T-helper 2 cell (primary cell): ENCODE measurements around the gene FAM162A.
A peak's percentile ranks its signal among the peaks of the same experiment; 100 is the strongest.

Experiments
- DNase-seq, 5 experiments: peaks; one replicate each; pipeline versions ENCODE4 v3.0.0 to v3.0.0-alpha.2; 2012 to 2022

FAM162A gene

GRCh38 chr3:122389197-122389596, 5.2 kb downstream of the FAM162A start:
- no peak for DNase-seq

DNA sequence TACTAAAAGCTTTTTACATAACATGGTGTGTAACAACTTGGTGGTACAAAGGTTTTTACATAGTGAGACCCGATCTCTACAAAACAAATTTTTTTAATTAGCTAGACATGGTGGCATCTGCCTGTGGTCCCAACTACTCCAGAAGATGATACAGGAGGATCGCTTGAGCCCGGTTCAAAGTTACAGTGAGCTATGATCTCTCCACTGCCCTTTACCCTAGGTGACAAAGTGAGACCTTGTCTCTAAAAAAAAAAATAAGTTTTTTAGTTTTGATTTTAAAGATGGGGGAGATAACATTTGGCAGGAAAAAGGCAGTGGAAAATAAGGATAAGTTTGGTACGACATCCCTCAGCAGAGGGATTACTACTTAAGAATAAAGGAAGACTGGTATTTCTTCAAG, 5.9 kb downstream of the FAM162A start:
- DNase-seq, result no peak

DNA sequence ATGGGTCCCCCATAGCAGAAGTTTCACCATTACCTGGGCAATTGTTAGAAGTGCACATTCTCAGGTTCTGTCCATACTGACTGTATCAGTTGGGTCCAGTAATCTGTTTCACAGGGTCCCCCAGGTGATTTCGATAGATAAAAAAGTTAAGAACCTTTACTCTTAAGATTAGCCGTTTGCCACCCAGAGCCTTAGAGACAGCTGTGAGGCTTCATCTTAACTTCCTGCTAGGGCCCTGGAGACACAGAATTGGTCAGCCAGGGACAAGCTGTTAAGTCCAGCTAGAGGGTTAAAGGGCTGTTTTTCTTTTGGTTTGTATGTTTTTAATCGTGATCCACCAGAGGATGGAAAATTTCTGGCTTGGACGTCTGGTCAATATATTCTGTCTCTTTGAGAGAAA, 6.7 kb downstream of the FAM162A start:
- no peak for DNase-seq

DNA sequence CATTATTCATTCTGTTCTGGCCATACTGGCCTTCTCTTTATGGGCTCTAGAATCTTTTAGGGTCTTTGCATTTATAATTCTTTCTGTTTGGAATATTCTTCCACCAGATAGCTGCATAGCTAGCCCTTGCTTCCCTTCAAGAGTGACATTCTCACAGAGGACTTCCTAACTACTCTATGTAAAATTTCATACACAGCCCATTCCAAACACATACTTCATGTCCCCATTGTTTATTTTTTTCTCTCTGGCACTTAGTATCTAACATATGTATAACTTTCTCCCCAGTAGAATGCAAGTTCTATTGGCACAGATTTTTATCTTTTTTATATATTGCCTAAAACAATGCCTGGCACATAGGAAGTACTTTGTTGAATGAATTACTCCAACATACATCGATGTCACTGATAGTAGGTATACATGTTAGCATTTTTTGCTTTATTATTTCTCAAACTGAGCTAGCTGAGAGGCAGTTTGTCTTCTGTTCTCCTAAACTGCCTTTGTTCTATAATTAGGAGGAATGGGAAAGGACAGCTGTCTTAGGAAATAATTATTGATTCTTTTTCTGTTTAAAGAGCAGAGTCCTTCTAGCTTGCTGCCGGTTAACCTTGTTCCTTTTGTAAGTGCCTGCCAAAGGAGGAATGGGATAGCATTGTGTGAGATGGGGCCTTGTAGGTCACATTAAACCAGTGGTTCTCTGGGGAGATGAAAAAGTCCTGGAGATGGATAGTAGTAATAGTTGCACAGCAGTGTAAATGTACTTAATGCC, 7.9 kb downstream of the FAM162A start:
- DNase-seq, result no peak

GRCh38 chr3:122392868-122393844, 9.2 kb downstream of the FAM162A start:
- DNase-seq, result peak in 2 of 5 experiments; percentile 13 to 68

DNA sequence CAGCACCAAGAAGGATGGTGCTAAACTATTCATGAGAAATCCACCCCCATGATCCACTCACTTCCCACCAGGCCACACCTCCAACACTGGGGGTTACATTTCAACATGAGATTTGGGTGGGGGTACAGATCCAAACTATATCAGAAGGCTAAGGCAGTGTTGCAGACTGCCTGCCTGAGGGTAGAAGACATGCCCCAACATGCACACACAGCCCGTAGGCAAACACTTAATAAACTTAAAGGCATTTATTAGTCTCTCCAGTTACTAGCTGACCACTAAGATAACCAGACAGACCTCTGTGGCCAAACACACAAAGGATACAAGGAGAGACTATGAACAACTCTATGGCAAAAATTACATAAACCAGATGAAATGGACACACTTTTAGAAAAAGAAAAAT, 10.2 kb downstream of the FAM162A start:
- no peak for DNase-seq

GRCh38 chr3:122395582-122395981, 11.6 kb downstream of the FAM162A start:
- no peak for DNase-seq

DNA sequence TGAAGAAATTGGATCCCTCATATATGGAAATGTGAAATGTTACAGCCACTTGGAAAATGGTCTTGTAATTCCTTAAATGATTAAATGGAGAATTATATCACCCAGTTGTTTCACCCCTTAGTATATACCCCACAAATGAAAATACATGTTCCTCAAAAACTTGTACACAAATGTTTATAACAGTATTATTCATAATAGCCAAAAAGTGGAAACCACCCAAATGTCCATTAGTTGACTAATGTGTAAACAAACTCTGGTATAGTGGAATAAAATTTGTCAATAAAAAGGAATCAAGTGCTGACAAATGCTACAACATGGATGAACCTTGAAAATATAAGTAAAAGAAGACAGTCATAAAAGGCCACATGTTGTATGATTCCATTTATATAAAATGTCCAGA, 12.5 kb downstream of the FAM162A start:
- DNase-seq, result no peak

GRCh38 chr3:122397201-122397600, 13.2 kb downstream of the FAM162A start:
- DNase-seq, result no peak

DNA sequence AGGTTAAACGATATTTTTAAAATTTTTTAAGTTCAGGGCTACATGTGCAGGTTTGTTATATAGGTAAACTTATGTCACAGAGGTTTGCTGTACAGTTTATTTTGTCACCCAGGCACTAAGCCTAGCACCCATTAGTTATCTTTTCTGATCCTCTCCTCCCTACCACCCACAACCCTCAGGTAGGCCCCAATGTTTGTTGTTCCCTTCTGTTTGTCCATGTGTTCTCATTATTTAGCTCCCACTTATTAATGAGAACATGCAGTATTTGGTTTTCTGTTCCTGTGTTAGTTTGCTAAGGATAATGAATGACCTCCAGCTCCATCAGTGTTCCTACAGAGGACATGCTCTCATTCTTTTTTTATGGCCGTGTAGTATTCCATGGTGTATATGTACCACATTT, 14.9 kb downstream of the FAM162A start:
- DNase-seq, result no peak

DNA sequence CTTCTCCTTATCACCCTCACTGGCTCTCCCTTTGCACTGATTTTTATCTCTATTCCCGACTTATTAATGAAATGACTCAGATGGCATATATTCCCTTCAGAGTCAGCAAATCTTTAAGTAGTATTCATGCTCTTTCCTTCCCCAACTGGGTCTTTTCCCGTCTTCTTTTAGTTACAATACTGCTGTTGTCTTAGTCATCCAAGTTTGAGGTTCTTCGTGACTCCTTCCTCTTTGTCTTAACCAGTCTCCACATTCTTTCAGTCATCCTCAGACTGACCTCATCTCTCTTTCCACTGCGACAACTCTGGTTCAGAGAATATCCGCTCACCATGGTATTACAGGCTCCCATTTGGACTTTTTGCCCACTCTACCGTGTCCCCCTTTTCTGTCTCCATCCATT, 19.5 kb downstream of the FAM162A start:
- DNase-seq, result no peak

- no peak for DNase-seq
These were observed 21.0 kb downstream of the FAM162A start for GRCh38 chr3:122405015-122405414.

DNA sequence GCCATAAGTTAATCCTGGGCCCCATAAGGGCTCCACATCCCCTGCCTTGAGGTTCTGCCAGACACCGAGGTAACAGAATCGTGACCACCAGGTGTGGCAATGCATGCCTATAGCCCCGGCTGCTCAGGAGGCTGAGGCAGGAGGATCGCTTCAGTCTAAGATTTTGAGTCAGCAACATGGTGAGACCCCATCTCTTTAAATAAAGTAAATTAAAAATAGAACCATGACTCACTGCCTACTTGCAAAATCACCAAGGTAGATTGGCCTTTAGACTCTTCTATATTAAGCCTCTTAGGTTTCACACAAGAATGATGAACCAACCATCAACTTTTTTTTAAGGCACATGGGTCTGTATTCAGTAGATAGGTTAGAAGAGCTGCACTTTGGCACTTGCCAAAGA, 22.2 kb downstream of the FAM162A start:
- DNase-seq, result no peak

DNA sequence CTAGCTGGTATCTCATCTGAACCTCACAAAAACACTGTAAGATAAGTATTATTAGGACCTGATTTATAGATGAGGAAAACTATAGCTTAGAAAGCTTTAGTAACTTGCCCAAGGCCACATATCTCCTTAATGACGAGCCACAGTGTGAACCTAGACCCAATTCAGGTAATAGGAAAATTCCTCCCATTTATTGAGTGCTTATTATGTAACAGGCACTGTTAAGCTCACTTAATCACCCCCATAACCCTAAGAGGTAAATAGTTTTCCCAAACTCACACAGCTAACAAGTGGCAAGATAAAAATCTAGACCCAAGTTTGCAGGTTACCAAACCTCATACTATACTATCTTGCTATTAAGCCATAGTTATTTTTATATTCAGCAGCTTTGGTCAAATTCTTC, 24.0 kb downstream of the FAM162A start:
- no peak for DNase-seq

DNA sequence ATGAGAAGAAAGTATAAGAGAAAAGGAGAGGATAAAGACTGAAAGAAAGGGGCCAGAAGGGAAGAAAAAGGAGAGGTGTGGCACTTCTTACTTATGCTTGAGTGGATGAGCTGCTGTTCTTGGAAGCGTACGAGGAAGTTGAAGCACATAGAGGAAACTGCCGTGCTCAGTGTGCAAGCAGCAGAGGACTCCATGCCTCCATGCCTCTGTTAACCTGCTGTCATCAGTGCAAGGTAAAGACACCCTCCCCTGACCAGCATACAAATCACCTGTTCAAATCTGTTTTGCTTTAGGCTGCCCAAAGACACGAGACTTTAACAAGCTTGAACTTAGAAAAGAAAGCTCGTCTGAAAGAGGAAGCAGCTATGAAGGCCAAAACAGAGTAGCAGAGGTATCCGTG, 25.5 kb downstream of the FAM162A start:
- DNase-seq, result no peak

- DNase-seq, result no peak
These were observed 26.1 kb downstream of the FAM162A start for GRCh38 chr3:122410111-122410510.

GRCh38 chr3:122410639-122411038, 26.7 kb downstream of the FAM162A start:
- no peak for DNase-seq

DNA sequence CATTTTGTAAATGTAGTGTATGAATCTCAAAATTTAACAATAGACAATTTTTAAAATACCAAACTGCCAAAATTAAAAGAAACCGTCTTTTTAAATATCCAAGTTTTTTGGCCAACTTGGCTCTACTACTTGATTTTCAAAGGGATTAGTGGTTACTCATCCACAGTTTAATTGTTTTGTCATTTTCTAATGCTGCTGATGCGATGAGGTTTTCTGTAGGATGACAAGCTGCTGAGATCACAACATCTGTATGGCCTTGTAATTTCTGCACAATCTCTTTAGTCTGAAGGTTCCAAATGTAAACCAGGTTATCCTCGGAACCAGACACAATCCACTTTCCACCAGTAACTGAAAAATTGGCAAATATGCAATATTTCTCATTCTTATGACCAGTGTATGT, 30.4 kb downstream of the FAM162A start:
- DNase-seq, result no peak

DNA sequence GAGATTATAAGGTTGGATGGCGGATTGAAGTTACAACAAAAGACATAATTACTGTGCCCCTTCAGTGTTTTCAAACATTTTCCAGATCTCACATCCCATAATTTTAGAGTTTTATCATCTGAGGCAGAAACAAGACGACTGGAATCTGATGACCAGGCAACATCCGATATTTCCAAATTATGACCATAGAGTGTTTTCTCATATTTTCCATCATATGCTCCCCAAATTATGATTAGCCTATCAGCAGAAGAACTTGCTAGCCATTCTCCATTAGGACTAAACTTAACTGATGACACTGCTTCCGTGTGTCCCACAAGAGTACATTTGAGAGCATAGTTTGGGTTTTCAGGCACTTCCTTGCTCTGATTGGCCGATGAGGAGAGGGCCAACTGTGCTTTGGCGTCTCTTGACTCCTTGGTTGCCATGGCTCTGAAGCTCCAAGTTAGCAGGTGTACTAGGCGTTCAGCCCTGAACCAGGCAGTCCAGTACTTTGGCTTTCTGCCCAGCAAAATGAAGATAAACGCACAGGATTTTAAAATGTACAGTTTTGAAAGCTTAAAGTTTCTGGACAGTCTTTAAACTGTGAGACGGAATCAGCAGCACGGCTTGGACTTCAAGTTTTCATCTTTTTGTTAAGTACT, 31.2 kb downstream of the FAM162A start:
- peak in 4 of 5 experiments; percentile 11 to 80 (median 32) for DNase-seq

GRCh38 chr3:122415762-122416654, 32.0 kb downstream of the FAM162A start, which contains the start of gene WDR5B:
Gene WDR5B (minus strand): TSS chr3:122416062. CDS start chr3:122415528, 534 bp downstream.
- peak; percentile 92 to 98 (median 97) for DNase-seq

- DNase-seq, result no peak
These were observed 33.0 kb downstream of the FAM162A start for GRCh38 chr3:122416966-122417365.

DNA sequence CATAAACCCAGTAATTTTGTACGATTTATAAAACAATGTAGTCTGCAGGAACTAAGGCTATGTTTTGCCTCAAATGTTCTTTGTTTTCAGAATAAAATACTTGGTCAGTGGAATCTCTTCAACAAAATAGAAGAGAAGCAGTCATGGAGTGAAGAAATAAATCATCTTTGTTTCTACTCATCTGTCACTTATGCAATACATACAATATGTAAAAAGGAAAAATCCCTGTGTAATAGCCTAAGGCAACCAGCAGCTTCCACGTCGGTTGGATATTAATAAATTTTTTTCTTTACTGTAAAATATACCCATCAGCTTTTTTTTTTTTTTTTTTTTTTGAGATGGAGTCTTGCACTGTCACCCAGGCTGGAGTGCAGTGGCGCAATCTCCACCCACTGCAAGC, 37.1 kb downstream of the FAM162A start:
- DNase-seq, result no peak
